Spleen (tissue), 11 donors: ENCODE measurements around the gene BANP. TPM values are rescaled to one million over a fixed set of nuclear protein-coding genes. Genes with fewer than 3 reads are reported as not detected.

Source experiments
- DNase-seq: peaks from one replicate; pipeline ENCODE4 v3.0.0-alpha.2; 2020
- H3K27ac ChIP-seq, 8 donors: fragments of 200-600 bp; sonication (generic) in 7 of 8; 1 replicate in 4 of 8; 2 replicates in 4 of 8; pipeline versions ENCODE4 v1.5.0 to v1.8.0; 2016 to 2021; ENCODE audit warnings: inconsistent platforms in 4 of 8, mild to moderate bottlenecking in 4 of 8, moderate library complexity in 1 of 8
- H3K27me3 ChIP-seq, 7 donors: fragments of 200-600 bp; sonication (generic) in 6 of 7; replicated peaks in 1 of 7; 1 replicate in 4 of 7; 2 replicates in 3 of 7; pipeline versions ENCODE4 v1.5.0 to v1.8.0; 2016 to 2021; ENCODE audit warnings: inconsistent platforms in 3 of 7, mild to moderate bottlenecking in 1 of 7
- H3K36me3 ChIP-seq, 6 donors: fragments of 200-600 bp; sonication (generic) in 5 of 6; 1 replicate in 4 of 6; 2 replicates in 2 of 6; pipeline versions ENCODE4 v1.5.0 to v1.8.0; 2016 to 2021; ENCODE audit warnings: inconsistent platforms in 2 of 6
- H3K4me1 ChIP-seq, 6 donors: fragments of 200-600 bp; sonication (generic) in 5 of 6; 1 replicate in 3 of 6; 2 replicates in 3 of 6; pipeline versions ENCODE4 v1.5.0 to v1.8.0; 2016 to 2021; ENCODE audit warnings: inconsistent platforms in 3 of 6
- H3K4me3 ChIP-seq, 8 donors: fragments of 200-600 bp; sonication (generic) in 7 of 8; 1 replicate in 4 of 8; 2 replicates in 4 of 8; pipeline versions ENCODE4 v1.5.0 to v1.8.0; 2016 to 2021; ENCODE audit warnings: inconsistent platforms in 4 of 8, mild to moderate bottlenecking in 4 of 8, moderate library complexity in 2 of 8
- H3K9me3 ChIP-seq, 8 donors: fragments of 200-600 bp; sonication (generic) in 7 of 8; 1 replicate in 4 of 8; 2 replicates in 4 of 8; pipeline versions ENCODE4 v1.5.0 to v1.8.0; 2016 to 2021; ENCODE audit warnings: inconsistent platforms in 4 of 8
- POLR2A ChIP-seq, 3 donors: fragments of 450-650 bp; IDR thresholded peaks; one replicate each; pipeline ENCODE4 v1.5.1; 2017; ENCODE audit warnings: antibody characterized with exemption in 3 of 3, mild to moderate bottlenecking in 1 of 3
- POLR2AphosphoS5 ChIP-seq, 3 donors: sonication (generic); formaldehyde crosslinking; IDR thresholded peaks; one replicate each; pipeline ENCODE4 v1.5.1; 2017; ENCODE audit warnings: antibody characterized with exemption in 3 of 3
- WGBS, 5 donors: extraction: QIAGEN DNeasy Blood & Tissue Kit in 3 of 5; methylation state at CpG; one replicate each; pipeline versions ENCODE4 v1.1.5 to v1.1.7; 2013 to 2018; 5-methylcytosine and 5-hydroxymethylcytosine counted together
- intact Hi-C: fragments of 100-400 bp; cut with DNase I; formaldehyde crosslinking; loops from one replicate; pipeline ENCODE4 v1.15.0; 2023; ENCODE audit warnings: low total_unique reads
- polyA plus RNA-seq, 3 donors: library from polyadenylated mRNA; stranded (reverse); fragments of 200-250 nt; gene quantifications; one replicate each; pipeline ENCODE4 v1.2.1, GENCODE V29; 2013
- total RNA-seq, 7 donors: library from RNA; depleted of rRNA in 3 of 7; stranded (reverse); fragments of >200 nt in 3 of 7; fragmentation: NEBNext Ultra II Directional in 4 of 7; extraction: Animal tissue kit (Norgen Biotek cat#: 25700) in 4 of 7; gene quantifications; one replicate each; pipeline versions ENCODE4 v1.1.0 to v1.2.1, GENCODE V29; 2016 to 2021
- TF ChIP-seq, protein P1 (sequence below), 11 experiments: fragments of 200-600 bp in 7 of 11; fragments of 450-650 bp in 4 of 11; sonication (generic) in 4 of 11; IDR thresholded peaks in 8 of 11; conservative IDR thresholded peaks in 3 of 11; 1 replicate in 7 of 11; 2 replicates in 4 of 11; pipeline versions ENCODE4 v1.4.0 to v1.8.0; 2016 to 2021; ENCODE audit warnings: antibody characterized with exemption in 11 of 11, inconsistent platforms in 4 of 11, mild to moderate bottlenecking in 1 of 11
- donor health status: healthy with polysubstance abuse.
- donor health status: DM: no; HTN: no; CAD: no; lungs with moderate emphysema.
- donor health status: DM: no; HTN: no; CAD: no.
- donor health status: Bipolar disorder and iron deficiency.
- donor health status: healthy.
- donor health status: DM: no; HTN: no; CAD: no.
- donor health status: DM: yes; HTN: yes; CAD: no.

BANP gene
- total and polyA plus RNA-seq, 10 donors: 15.9 to 57.1 (median 42.7) TPM

DNA sequence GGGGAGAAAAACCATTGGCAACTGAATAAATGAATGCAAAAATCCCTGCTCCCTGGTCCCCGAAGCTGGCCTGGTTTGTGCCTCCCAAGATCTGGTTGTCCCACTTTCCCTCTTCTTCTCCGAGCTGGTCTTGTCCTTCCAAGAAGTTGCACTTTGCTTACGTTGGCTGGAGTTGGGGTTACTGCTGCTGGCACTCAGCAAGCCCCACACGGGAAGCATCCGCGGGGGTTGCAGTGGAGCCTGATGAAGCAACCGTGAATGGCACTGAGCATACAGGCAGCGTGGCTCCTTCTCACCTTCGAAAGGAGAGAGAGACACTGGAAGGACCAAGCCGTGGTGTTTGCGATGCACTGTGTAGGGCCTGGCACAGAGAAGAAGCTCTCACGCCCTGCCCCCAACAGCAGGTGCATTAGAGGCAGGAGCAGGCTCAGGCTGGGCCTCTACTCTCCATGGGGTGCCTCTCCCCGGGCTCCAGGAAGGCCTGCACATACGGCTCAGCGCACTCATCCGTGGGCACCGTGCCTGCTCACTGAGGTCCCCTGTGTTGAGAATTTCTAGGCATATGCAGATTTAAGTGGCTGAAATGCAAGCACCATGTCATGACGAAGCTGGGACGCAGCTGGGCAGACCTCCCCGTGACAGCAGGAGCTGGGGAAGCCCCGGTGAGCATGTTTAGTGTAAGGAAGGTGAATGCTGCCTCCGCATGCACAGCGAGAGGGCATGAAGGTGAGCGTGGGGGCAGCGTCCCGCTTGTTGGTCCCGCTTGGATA, 27.0 kb upstream of the BANP start:
- Histone ChIP-seq H3K27ac (peak overlapping the region in 2 of 8 donors; percentile 22 to 24), H3K4me1 (peaks cover 9 to 50% (median 29%) of the 10 kb centered on the region in 6 donors), H3K36me3 (no peaks in the 10 kb centered on the region), H3K27me3 (peaks cover 0 to 21% (median 0%) of the 10 kb centered on the region in 7 donors), H3K9me3 (no peaks in the 10 kb centered on the region), H3K4me3 (no peak overlapping the region)
- 67 to 76% (median 75%) methylated on average over 27 of the region's 27 CpGs for WGBS, 5 donors
- DNase-seq: peak; percentile 84
- TF ChIP-seq POLR2A (IDR thresholded peaks at IDR 0.05): no peak
- TF ChIP-seq, protein P1, sequence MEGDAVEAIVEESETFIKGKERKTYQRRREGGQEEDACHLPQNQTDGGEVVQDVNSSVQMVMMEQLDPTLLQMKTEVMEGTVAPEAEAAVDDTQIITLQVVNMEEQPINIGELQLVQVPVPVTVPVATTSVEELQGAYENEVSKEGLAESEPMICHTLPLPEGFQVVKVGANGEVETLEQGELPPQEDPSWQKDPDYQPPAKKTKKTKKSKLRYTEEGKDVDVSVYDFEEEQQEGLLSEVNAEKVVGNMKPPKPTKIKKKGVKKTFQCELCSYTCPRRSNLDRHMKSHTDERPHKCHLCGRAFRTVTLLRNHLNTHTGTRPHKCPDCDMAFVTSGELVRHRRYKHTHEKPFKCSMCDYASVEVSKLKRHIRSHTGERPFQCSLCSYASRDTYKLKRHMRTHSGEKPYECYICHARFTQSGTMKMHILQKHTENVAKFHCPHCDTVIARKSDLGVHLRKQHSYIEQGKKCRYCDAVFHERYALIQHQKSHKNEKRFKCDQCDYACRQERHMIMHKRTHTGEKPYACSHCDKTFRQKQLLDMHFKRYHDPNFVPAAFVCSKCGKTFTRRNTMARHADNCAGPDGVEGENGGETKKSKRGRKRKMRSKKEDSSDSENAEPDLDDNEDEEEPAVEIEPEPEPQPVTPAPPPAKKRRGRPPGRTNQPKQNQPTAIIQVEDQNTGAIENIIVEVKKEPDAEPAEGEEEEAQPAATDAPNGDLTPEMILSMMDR (IDR thresholded peaks at IDR 0.05 in 8 of 11, conservative IDR thresholded peaks at IDR 0.05 in 3 of 11): no peak
- TF ChIP-seq POLR2AphosphoS5 (IDR thresholded peaks at IDR 0.05): peak; percentile 32 to 72 (median 47)
- intact Hi-C loops: no loop called here

DNA sequence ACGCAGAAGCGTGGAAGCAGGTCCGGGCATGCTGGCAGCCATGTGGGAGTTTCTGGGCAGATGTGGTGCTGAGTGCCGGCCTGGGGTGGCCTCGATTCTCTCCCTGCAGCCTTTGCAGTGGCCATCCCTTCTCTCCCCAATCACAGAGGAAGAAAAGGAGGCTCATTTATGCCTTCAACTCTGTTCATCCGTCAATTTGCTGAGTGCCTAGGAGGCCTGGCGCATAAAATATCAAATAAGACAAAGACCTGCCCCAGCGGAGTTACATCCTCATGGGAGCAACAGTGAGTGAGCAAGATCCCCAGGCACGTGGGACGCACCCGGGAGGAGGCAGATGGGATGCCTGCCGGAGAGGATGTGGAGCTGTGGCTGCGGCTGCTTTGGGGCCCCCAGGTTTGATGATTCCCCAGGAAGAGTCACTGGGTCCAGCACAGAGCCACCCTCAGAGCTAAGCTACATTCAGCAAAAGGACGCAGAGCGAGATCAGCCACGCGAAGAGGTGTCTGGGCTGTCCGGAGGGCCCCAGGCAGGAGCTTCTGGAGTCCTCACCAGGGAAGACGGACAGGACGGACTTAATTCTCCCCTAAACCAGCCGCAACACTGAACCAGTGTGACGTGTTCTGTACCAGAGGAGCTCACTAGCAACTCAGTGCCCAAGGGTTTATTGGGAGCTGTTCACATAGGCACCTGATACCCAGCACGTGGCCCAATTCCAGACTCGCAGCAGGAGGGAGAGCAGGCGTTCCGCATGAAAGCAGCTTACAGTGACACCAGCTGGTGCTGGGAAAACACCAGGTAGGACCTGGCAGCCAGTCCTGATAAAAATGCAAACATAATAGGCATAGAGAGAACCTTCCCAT, 26.2 kb upstream of the BANP start:
- Histone ChIP-seq H3K27me3 (peaks cover 0 to 19% (median 0%) of the 10 kb centered on the region in 7 donors), H3K4me3 (no peak overlapping the region), H3K9me3 (no peaks in the 10 kb centered on the region), H3K27ac (peak overlapping the region in 2 of 8 donors; percentile 22 to 24), H3K36me3 (no peaks in the 10 kb centered on the region), H3K4me1 (peaks cover 9 to 50% (median 29%) of the 10 kb centered on the region in 6 donors)
- DNase-seq: no peak
- intact Hi-C loops: no loop called here
- no peak for TF ChIP-seq POLR2AphosphoS5 (IDR thresholded peaks at IDR 0.05)
- TF ChIP-seq POLR2A (IDR thresholded peaks at IDR 0.05): no peak
- TF ChIP-seq, protein P1 (IDR thresholded peaks at IDR 0.05 in 8 of 11, conservative IDR thresholded peaks at IDR 0.05 in 3 of 11): no peak
- 79 to 86% (median 85%) methylated on average over 24 to 26 of the region's 26 CpGs for WGBS, 5 donors

DNA sequence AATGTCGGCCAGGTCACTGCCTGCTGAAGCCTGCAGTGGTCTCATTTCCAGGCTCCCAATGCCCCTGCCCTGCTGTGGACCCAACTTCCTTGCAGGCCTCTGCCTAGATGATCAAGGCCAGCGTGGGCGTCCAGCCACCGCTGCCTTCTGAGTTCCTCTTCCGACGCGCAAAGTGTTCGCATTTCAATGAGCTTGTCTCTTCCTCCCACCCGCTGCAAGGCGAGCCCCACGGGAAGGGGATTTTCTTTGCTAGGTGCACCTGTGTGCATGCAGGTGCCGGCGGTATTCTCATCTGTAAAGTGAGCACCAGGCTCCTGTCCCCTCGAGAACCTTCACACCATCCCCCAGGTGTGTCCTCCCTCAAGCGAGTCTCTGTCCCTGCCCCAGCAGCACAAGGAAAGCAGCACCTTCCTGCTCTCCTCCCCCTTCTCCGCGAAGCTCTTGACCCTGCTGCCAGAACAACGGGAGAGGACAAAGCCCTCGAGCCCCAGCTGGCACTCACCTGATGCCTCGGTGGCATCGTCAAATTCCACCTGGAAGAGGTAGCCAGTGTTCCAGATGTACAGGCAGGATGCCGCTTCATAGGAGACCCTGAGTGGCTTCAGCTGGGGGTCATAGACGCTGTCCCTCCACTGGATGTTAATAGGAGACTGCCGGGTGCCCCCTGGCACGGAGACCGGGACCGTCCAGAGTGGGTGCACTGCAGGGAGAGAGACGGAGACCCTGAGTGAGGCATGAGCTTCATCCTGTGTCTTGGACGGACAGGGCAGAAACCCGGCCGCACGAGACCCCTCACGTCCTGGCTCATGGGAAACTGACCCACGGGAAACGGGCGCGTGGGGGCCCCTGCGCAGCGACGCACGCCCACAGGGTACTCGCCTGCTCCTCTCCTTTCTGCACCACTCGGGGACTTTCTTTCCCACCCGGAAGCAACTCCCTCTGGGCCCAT, 24.7 kb upstream of the BANP start:
- 47 to 59% (median 49%) methylated on average over 38 to 44 of the region's 44 CpGs for WGBS, 5 donors
- intact Hi-C loops: no loop called here
- no peaks in the 10 kb centered on the region for H3K9me3 ChIP-seq
- H3K4me1 ChIP-seq: peaks cover 9 to 50% (median 29%) of the 10 kb centered on the region in 6 donors
- DNase-seq: peak; percentile 84
- no peaks in the 10 kb centered on the region for H3K36me3 ChIP-seq
- peaks cover 0 to 23% (median 0%) of the 10 kb centered on the region in 7 donors for H3K27me3 ChIP-seq
- peak overlapping the region in 3 of 8 donors; percentile 13 to 42 (median 34) for H3K27ac ChIP-seq
- H3K4me3 ChIP-seq: no peak overlapping the region
- TF ChIP-seq POLR2A (IDR thresholded peaks at IDR 0.05) (no peak), POLR2AphosphoS5 (IDR thresholded peaks at IDR 0.05) (peak; percentile 49 to 81 (median 69))
- TF ChIP-seq, protein P1 (IDR thresholded peaks at IDR 0.05 in 8 of 11, conservative IDR thresholded peaks at IDR 0.05 in 3 of 11): no peak
